Measurements from ENCODE around the gene RPN2. TPM values are rescaled to one million over a fixed set of nuclear protein-coding genes. Genes with fewer than 3 reads are reported as not detected.

RPN2 gene
- total RNA-seq, 1 experiment from 2014 or later: 185 TPM

- H4K20me1 ChIP-seq (ENCODE audit: insufficient read depth): no peaks in the 10 kb centered on the region
- intact Hi-C loops (cut with micrococcal nuclease; ENCODE audit: unreplicated experiment): no loop called here
- H3K4me3 ChIP-seq: no peak overlapping the region
- no peak overlapping the region for H2AFZ ChIP-seq
- TF ChIP-seq CTCF (conservative IDR thresholded peaks at IDR 0.05) (no peak), EZH2 (IDR thresholded peaks at IDR 0.05; ENCODE audit: low read depth) (no peak)
- BruUV-seq (replicated peaks): no TSS peak
- ChIA-PET POLR2A (ENCODE audit: unreplicated experiment) (interaction anchor here (0.5 to 0.7 kb wide), 2 partner anchors 22 to 163 kb away, joined by 3 to 4 read pairs; no protein-coding TSS in a partner anchor), CTCF (no interaction called here)
- no peaks in the 10 kb centered on the region for H3K9me3 ChIP-seq (ENCODE audit: insufficient read depth, low read depth)
- no peak overlapping the region for H3K27ac ChIP-seq
- no peaks in the 10 kb centered on the region for H3K79me2 ChIP-seq (ENCODE audit: low read depth)
- no peaks in the 10 kb centered on the region for H3K4me1 ChIP-seq (replicated peaks; ENCODE audit: insufficient read depth)
- no peaks in the 10 kb centered on the region for H3K36me3 ChIP-seq (ENCODE audit: low read depth)
- DNase-seq: no peak
- no peaks in the 10 kb centered on the region for H3F3A ChIP-seq (ENCODE audit: insufficient read depth, low read depth)
- 0 out of 2 replicates have a peak, but pooled peaks cover 6% of the 10 kb centered on the region for H3K27me3 ChIP-seq (ENCODE audit: insufficient read depth, low read depth)
- no peak overlapping the region for H3K4me2 ChIP-seq
- no peaks in the 10 kb centered on the region for H3K9me2 ChIP-seq (ENCODE audit: insufficient read depth)
Measured at GRCh38 chr20:37160683-37161082, 18.4 kb upstream of the RPN2 start.

- no peaks in the 10 kb centered on the region for H3K79me2 ChIP-seq (ENCODE audit: low read depth)
- H4K20me1 ChIP-seq (ENCODE audit: insufficient read depth): no peaks in the 10 kb centered on the region
- no peak for DNase-seq
- no peaks in the 10 kb centered on the region for H3K9me3 ChIP-seq (ENCODE audit: insufficient read depth, low read depth)
- no peak for TF ChIP-seq EZH2 (IDR thresholded peaks at IDR 0.05; ENCODE audit: low read depth)
- no peak overlapping the region for H3K27ac ChIP-seq
- no peaks in the 10 kb centered on the region for H3K36me3 ChIP-seq (ENCODE audit: low read depth)
- ChIA-PET CTCF (no interaction called here), POLR2A (ENCODE audit: unreplicated experiment) (interaction anchor here (0.5 kb wide), 1 partner anchor 17 kb away, joined by 3 read pairs; the partner anchor contains the start of genes MROH8 and RPN2)
- BruUV-seq (replicated peaks): no TSS peak
- intact Hi-C loops (cut with micrococcal nuclease; ENCODE audit: unreplicated experiment): no loop called here
- H3K4me2 ChIP-seq: no peak overlapping the region
- H2AFZ ChIP-seq: no peak overlapping the region
- H3F3A ChIP-seq (ENCODE audit: insufficient read depth, low read depth): no peaks in the 10 kb centered on the region
- H3K4me1 ChIP-seq (replicated peaks; ENCODE audit: insufficient read depth): no peaks in the 10 kb centered on the region
- no peak overlapping the region for H3K4me3 ChIP-seq
- H3K27me3 ChIP-seq (ENCODE audit: insufficient read depth, low read depth): 0 out of 2 replicates have a peak, but pooled peaks cover 6% of the 10 kb centered on the region
- no peaks in the 10 kb centered on the region for H3K9me2 ChIP-seq (ENCODE audit: insufficient read depth)
Measured at GRCh38 chr20:37161830-37162549, 17.1 kb upstream of the RPN2 start.

- ChIA-PET POLR2A (ENCODE audit: unreplicated experiment) (interaction anchor here (0.5 kb wide), 1 partner anchor 16 kb away, joined by 3 read pairs; the partner anchor contains the start of genes MROH8 and RPN2), CTCF (no interaction called here)
- Histone ChIP-seq H2AFZ (no peak overlapping the region), H4K20me1 (ENCODE audit: insufficient read depth) (no peaks in the 10 kb centered on the region), H3K27me3 (ENCODE audit: insufficient read depth, low read depth) (0 out of 2 replicates have a peak, but pooled peaks cover 6% of the 10 kb centered on the region), H3K4me3 (no peak overlapping the region), H3K4me2 (no peak overlapping the region), H3K9me2 (ENCODE audit: insufficient read depth) (no peaks in the 10 kb centered on the region), H3K79me2 (ENCODE audit: low read depth) (no peaks in the 10 kb centered on the region), H3F3A (ENCODE audit: insufficient read depth, low read depth) (no peaks in the 10 kb centered on the region), H3K9me3 (ENCODE audit: insufficient read depth, low read depth) (no peaks in the 10 kb centered on the region), H3K4me1 (replicated peaks; ENCODE audit: insufficient read depth) (no peaks in the 10 kb centered on the region), H3K36me3 (ENCODE audit: low read depth) (no peaks in the 10 kb centered on the region), H3K27ac (no peak overlapping the region)
- DNase-seq: no peak
- intact Hi-C loops (cut with micrococcal nuclease; ENCODE audit: unreplicated experiment): no loop called here
- BruUV-seq (replicated peaks): no TSS peak
- TF ChIP-seq EZH2 (IDR thresholded peaks at IDR 0.05; ENCODE audit: low read depth): no peak
- no peak for TF ChIP-seq CTCF (conservative IDR thresholded peaks at IDR 0.05)
Measured at GRCh38 chr20:37162646-37163045, 16.5 kb upstream of the RPN2 start.
